HG03097 (cell line): ENCODE measurements around the gene LIPE.
"Not testable (repeated sequence)": the region's sequence is repeated elsewhere in the genome, so short reads cannot be mapped to it uniquely, and the experiment has no call there.

ENCODE experiments used
- ATAC-seq: cut with Tn5 transposase; IDR thresholded peaks from one replicate; pipeline ENCODE4 v1.9.1; 2021; ENCODE audit not compliant: unreplicated experiment, low FRiP score

Gene LIPE

DNA sequence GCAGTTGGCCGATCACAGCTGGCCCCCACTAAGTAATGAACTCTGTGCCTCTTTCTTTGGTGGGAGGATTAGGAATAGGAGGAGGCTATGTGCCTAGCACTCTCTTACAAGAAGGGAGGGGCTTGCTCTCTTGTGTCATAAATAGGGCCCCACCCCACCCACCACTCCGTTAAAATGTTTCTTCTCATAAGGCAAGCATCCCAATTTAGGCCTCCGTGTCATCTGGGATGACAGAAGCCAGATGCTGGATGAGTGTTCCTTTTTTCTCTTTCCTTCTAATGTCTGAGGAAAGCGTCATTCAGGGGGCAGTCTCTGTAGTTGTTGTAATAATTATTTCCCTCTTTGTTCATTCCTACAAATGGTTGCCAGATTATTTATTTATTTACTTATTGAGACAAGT is at the start of gene LIPE:
LIPE (minus strand) TSS at position 76 of the 400 bp plus-strand sequence. CDS start 239 bp downstream, outside the sequence.
- no peak for ATAC-seq

DNA sequence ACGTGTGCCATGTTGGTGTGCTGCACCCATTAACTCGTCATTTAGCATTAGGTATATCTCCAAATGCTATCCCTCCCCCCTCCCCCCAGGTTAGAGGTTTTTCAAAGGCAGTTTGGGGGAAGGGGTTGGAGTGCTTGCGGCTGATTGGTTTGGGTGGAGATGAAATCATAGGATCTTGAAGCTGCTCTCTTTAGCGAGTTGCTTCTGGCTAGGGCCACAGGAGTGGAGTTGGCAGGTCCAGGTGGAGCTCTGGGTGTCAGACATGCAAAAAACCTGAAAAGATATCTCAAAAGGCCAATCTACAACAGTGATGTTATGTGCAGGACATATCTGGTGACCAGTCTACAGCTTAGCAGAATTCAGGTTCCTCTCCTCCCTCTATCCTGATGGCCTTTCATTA is 48.2 kb upstream of the LIPE start:
- no peak for ATAC-seq

- ATAC-seq, result no peak
Observed at GRCh38 chr19:42474743-42475142, 47.6 kb upstream of the LIPE start.

DNA sequence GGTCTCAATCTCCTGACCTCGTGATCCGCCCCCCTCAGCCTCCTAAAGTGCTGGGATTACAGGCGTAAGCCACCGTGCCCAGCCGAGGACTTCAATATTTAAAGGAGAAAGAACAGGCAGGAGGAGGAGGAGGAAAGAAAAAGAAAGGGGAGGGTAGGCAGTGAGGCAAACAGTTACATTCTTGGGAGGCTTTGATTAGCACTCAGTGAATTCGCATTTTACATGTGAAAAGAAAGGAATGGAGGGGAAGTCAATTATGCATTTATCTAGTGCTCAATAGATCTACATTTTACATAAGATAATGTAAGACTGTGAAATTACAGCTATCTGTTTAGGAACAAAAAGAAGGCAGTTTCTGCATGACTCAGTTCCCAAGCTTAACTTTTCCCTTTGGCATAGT is 46.5 kb upstream of the LIPE start:
- no peak for ATAC-seq

- no peak for ATAC-seq
Observed at GRCh38 chr19:42472402-42473147, 45.4 kb upstream of the LIPE start.

DNA sequence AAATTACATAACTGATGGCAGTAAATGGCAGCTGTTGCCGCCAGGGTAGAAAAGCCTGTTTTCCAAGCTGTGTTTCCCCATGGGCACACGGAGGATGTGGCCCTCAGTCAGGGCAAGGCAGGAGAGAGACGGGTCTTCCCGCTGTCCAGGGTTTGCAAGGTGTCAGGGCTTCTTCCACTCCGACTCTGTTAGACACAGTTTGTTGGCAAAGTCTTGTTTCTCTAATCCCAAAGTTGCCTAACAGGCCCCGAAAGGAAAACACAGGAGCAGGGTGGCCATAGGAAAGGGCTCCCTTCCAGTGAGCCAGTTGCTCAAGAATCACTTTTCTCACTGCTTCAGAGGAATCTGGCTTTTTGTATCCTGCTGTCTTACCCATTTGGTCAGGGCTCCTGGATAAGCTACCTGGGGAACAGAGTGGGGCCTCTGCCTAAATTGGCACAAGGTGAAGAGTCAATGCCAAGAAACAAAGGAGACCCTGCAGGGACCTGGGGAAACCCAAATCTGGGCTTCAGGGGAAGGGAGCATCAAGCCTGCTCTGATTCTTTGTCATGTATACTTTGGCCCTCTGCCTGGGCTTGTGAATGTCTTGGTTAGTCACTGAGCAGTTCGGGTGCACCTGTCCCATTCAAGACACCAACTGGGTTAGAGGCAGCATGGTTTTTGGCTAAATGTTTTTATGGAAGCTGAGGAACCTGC is 44.5 kb upstream of the LIPE start:
- ATAC-seq, result no peak

GRCh38 chr19:42469311-42470235 is 42.4 kb upstream of the LIPE start:
- ATAC-seq, result no peak

DNA sequence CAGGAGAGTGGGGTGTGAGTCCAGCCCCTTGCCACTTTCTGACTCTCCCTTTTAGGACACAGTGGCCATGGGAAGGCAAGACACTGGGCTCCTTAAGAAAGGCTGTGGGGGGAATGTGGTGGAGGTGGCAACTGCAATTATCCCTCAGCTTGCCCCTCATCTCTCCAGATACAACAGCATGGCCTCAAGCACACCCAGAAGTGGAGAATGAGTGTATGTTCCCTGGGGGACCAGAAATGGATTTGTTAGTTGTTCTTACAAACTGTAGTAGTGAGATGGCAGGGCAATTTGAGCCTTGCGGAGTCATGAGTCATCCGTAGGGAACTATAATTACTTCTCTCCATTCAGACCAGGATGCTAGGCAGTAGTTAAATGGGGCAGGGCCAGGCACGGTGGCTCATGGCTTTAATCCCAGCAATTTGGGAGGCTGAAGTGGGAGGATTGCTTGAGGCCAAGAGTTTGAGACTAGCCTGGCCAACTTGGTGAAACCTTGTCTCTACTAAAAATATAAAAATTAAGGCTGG is 41.1 kb upstream of the LIPE start:
- ATAC-seq, result no peak

DNA sequence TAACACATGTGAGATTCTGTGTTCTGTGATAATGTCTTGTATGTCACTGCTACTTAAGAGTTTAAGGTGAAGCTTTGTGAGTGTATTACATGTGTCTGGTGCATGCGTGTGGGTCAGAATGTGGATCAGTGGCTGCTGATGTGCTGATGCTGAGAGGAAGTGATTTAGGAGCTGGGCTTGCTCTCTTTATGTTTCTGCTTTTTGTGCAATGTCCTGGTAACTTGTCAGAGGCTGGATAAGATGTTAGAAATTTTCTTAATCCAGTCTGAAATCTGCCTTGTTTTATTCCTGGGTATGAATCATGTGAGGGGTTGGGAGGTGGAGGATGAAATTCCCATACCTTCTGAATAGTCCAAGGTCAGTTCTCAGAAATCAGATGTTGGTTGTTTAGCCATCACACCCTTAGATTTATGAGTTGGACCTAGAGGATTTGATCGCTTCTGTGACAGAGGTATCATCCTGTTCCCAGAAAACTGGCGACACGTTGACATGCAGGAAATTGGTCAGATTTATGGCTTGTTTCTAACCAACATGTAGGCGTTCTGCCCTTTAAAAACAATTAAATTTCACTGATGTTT is 40.1 kb upstream of the LIPE start:
- no peak for ATAC-seq

DNA sequence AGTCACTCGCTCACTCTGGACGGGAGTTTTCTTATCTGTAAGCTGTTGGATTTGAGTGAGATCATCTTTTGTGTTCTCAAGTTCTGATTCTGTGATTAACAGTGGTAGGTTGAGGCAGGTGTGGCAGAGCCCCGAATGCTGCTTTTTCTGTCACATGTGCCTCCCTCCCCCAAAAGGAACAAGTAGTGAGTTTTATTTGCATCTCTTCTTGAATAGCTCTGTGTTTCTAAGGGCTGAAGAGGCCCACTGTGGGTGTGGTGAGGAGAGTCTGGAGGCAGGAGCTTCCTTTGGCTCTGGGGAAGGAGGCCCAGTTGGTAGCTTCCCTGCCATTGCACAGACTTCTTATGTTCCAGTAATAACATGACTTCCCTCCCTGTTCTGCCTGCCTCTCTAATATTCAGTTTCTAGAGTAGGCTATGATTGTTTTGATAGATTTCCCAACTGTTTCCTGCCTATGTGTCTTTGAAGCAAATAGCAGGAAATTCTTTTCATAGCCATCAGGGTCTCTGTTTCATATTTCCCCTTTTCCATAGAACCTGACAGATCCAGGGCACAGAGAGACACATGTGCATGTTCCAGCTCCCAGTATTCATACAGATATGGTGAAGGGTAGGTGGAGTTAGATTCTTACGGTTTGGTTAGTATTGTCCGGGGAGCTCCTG is 39.5 kb upstream of the LIPE start:
- no peak for ATAC-seq

DNA sequence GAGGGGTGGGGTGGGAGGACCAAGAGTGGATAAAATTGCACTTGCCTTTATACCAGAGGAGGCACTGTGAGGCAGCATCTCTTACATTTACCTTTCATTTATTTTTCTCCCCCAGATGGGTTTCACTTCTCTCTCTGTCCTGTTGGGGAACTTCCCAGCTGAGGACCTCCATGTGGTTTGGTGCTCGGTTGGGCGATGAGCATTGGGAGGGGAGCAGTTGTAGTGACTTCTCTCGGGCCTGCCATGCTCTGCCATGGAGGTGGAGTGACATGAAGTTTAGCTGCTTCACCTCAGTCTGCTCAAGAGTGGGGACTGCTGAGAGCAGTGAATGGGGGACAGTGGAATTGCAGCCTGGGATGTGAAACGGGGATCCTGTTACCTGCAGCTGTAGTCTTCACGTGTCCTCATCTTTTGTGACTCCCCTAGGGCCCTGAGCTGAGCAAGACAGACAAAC is 38.7 kb upstream of the LIPE start:
- no peak for ATAC-seq

GRCh38 chr19:42461700-42462324 is 34.6 kb upstream of the LIPE start:
- ATAC-seq, result no peak

DNA sequence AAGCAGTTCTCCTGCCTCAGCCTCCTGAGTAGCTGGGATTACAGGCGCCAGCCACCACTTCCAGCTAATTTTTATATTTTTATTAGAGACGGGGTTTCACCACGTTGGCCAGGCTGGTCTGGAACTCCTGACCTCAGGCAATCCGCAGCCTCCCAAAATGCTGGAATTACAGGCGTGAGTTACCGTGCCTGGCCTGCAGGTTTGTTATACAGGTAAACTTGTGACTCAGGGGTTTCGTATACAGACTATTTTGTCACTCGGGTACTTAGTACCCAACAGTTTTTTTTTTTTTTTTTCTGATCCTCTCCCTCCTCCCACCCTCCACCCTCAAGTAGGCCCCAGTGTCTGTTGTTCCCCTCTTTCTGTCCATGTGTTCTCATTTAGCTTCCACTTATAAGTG is 34.0 kb upstream of the LIPE start:
- not testable (repeated sequence) for ATAC-seq

DNA sequence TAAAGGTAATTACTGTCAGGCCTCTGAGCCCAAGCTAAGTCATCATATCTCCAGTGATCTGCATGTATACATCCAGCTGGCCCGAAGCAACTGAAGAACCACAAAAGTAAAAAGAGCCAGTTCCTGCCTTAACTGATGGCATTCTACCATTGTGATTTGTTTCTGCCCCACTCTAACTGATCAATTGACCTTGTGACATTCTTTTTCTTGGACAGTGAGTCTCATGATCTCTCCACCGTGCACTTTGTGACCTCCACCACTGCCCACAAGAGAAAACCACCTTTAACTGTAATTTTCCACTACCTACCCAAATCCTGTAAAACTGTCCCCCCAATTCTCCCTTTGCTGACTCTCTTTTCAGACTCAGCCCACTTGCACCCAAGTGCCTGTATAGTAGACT is 32.7 kb upstream of the LIPE start:
- ATAC-seq, result no peak

GRCh38 chr19:42455621-42456081 is 28.5 kb upstream of the LIPE start:
- ATAC-seq, result no peak

DNA sequence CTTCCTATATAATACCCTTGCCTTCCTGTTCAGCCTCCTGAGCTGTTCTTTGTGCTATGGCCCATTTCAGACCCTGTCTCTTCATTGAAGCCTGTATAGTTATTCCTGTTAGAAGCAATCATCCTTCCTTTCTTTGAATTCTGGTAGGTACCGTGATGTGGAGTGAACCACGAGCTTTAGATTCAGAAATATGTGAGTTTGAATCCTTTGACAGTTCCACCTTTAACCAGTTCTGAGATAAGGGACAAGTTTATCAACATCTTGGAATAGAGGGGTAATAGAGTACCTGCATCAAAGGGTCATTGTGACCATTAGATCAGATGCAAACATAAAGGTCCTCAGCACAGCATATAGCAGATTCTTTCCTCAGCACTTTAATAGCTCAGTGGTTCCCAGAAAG is 27.9 kb upstream of the LIPE start:
- no peak for ATAC-seq

DNA sequence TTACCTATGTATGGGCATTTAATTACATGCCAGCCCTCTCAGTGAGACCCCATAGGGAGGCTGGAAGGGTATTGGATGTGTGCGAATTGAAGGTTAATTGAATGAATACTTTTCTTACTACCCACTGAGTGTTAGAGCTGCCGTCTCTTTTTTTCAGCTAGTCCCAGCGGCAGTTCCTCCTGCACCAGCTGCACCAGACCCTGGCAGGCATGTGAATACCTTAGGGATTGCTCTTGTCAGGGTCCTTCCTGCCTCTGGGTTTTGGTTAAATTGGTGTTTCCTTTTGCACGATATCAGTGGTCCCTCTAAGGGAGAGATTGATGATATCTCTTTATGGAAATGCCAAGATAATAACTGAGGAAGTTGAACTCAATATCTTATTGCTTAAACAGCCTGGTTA is 25.4 kb upstream of the LIPE start:
- ATAC-seq, result no peak

DNA sequence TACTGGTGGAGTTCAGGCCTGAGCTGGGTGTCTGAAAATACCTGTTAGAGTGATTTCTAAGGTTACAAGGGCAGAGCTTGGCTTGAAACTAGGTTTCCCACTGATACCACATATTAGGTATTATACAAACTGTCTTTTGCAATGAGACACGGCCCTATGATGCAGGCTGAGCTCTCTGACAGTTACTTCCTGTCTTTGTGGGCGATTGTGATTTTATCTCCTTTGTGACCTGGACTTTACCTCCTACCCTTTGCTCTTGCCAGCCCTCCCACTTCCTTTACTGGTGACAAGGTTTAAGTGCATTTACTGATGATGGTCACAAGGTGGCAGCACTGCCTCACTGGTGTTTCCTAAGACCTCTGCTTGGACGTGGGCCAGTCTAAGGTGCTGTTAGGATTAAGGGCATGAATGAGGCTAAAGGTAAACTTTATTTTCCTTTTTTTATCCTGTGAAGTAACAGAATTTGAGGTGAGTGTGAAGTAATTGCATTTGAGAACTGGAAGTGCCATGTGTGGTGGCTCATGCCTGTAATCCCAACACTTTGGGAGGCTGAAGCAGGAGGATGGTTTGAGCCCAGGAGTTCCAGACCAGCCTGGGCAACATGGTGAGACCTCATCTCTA is 23.2 kb upstream of the LIPE start:
- peak; percentile 92 for ATAC-seq

- ATAC-seq, result not testable (repeated sequence)
Observed at GRCh38 chr19:42448306-42448705, 21.1 kb upstream of the LIPE start.
